MCF 10A (cell line): Measurements from ENCODE around the gene LITAF. TPM values are rescaled to one million over a fixed set of nuclear protein-coding genes. Genes with fewer than 3 reads are reported as not detected.

Experiments
- BruUV-seq: library from RNA; stranded (reverse); fragments of 400-500 nt; replicated peaks from 2 replicates; lab custom pipeline; 2021; lab: Mats Ljungman, UMichigan
- CTCF ChIA-PET: fragments of 300-600 bp; sonication (Branson Sonifier 250); formaldehyde crosslinking; extraction: SDS; loops from one replicate; lab custom pipeline; 2021; ENCODE audit warnings: antibody characterized with exemption, inconsistent platforms; lab: Yijun Ruan, JAX
- POLR2A ChIA-PET: fragments of 300-600, 350-650 bp; sonication (Branson Sonifier 250); formaldehyde crosslinking; extraction: SDS; loops from one replicate; lab custom pipeline; 2020; ENCODE audit warnings: antibody characterized with exemption, inconsistent platforms; lab: Yijun Ruan, JAX
- DNase-seq: peaks from one replicate; pipeline ENCODE4 v3.0.0-alpha.2; 2018; ENCODE audit not compliant: unreplicated experiment
- H3K27ac Mint-ChIP-seq: one replicate; pipeline ENCODE4 v1.8.0; 2022; ENCODE audit warnings: mild to moderate bottlenecking, low read depth, mixed read lengths; ENCODE audit not compliant: unreplicated experiment
- H3K27me3 Mint-ChIP-seq: one replicate; pipeline ENCODE4 v1.8.0; 2022; ENCODE audit warnings: mixed read lengths; ENCODE audit not compliant: insufficient read depth, unreplicated experiment
- H3K36me3 Mint-ChIP-seq: one replicate; pipeline ENCODE4 v1.8.0; 2022; ENCODE audit warnings: mild to moderate bottlenecking, moderate library complexity, mixed read lengths; ENCODE audit not compliant: insufficient read depth, unreplicated experiment
- H3K4me1 Mint-ChIP-seq: one replicate; pipeline ENCODE4 v1.8.0; 2022; ENCODE audit warnings: mixed read lengths; ENCODE audit not compliant: insufficient read depth, unreplicated experiment
- H3K4me3 Mint-ChIP-seq: one replicate; pipeline ENCODE4 v1.8.0; 2022; ENCODE audit warnings: mild to moderate bottlenecking, moderate library complexity, mixed read lengths; ENCODE audit not compliant: unreplicated experiment
- H3K9me3 Mint-ChIP-seq: one replicate; pipeline ENCODE4 v1.8.0; 2022; ENCODE audit warnings: mixed read lengths; ENCODE audit not compliant: unreplicated experiment
- intact Hi-C: fragments of 100-400 bp; cut with micrococcal nuclease; formaldehyde crosslinking; loops from 2 replicates; pipeline ENCODE4 v1.14.1; 2022
- total RNA-seq: library from RNA; stranded (reverse); gene quantifications from 2 replicates; pipeline ENCODE4 v1.2.3, GENCODE V29; 2022
- TF ChIP-seq, protein P1 (sequence below): fragments of 200-600 bp; IDR thresholded peaks from one replicate; pipeline ENCODE4 v1.8.0; 2022; ENCODE audit warnings: antibody characterized with exemption, mild to moderate bottlenecking; ENCODE audit not compliant: unreplicated experiment

The LITAF gene
- total RNA-seq, 1 experiment from 2014 or later: 120 TPM

DNA sequence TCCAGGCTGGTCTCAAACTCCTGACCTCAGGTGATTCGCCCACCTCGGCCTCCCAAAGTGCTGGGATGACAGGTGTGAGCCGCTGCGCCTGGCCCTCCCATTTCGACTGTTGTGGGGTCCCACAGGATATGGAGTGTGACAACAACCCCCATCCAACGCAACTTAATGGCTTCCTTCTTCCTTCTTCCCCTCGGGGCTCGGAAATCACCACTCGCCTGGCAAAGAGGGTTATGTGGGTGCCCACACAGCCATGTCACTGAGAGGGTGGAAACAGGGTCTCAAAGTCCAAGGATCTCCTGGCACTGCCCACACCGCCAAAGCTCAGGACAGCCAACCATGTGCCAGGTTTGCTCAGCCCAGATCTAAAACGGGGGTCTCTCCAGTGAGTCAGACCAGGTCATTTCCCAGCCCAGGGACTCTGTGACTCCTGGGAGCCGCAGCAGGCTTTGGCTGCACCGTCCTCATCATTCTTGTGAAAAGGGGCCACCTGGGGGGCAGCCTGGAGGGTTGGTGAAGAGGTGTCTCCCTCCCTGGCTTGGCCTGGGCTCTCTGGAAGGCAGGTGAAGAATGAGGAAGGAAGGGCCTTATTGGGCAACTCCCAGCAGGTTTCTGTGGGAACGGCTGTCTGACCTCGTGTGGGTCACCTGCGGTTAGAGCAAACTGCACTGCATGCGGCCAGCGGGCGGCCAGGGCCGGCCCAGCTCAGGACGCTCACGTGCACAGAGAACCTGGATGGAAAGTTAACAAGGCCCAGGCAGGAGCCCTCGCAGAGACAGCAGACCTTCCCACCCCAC is 25.3 kb upstream of the LITAF start:
- POLR2A ChIA-PET: interaction anchor here (0.6 to 4.1 kb wide), 9 partner anchors 12 to 240 kb away, joined by 3 to 28 read pairs (median 3); partner anchors contain the start of gene LITAF
- peaks cover 37% of the 10 kb centered on the region for H3K4me1 Mint-ChIP-seq
- peak overlapping the region; percentile 90 for H3K27ac Mint-ChIP-seq
- BruUV-seq: no TSS peak
- DNase-seq: peak; percentile 92
- H3K27me3 Mint-ChIP-seq: no peaks in the 10 kb centered on the region
- intact Hi-C loops: no loop called here
- no peaks in the 10 kb centered on the region for H3K9me3 Mint-ChIP-seq
- H3K4me3 Mint-ChIP-seq: no peak overlapping the region
- TF ChIP-seq, protein P1, sequence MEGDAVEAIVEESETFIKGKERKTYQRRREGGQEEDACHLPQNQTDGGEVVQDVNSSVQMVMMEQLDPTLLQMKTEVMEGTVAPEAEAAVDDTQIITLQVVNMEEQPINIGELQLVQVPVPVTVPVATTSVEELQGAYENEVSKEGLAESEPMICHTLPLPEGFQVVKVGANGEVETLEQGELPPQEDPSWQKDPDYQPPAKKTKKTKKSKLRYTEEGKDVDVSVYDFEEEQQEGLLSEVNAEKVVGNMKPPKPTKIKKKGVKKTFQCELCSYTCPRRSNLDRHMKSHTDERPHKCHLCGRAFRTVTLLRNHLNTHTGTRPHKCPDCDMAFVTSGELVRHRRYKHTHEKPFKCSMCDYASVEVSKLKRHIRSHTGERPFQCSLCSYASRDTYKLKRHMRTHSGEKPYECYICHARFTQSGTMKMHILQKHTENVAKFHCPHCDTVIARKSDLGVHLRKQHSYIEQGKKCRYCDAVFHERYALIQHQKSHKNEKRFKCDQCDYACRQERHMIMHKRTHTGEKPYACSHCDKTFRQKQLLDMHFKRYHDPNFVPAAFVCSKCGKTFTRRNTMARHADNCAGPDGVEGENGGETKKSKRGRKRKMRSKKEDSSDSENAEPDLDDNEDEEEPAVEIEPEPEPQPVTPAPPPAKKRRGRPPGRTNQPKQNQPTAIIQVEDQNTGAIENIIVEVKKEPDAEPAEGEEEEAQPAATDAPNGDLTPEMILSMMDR: no peak
- H3K36me3 Mint-ChIP-seq: peaks cover 15% of the 10 kb centered on the region
- CTCF ChIA-PET: interaction anchor here (0.6 to 1.2 kb wide), 4 partner anchors 14 to 101 kb away, joined by 3 to 6 read pairs (median 4); no protein-coding TSS in a partner anchor

GRCh38 chr16:11610580-11610979 is 23.9 kb upstream of the LITAF start:
- intact Hi-C loops: no loop called here
- ChIA-PET CTCF (interaction anchor here (0.6 kb wide), 2 partner anchors 16 to 61 kb away, joined by 3 read pairs; no protein-coding TSS in a partner anchor), POLR2A (interaction anchor here (3.2 kb wide), 1 partner anchor 30 kb away, joined by 26 read pairs; no protein-coding TSS in a partner anchor)
- Mint-ChIP-seq H3K9me3 (no peaks in the 10 kb centered on the region), H3K27ac (no peak overlapping the region), H3K4me3 (no peak overlapping the region), H3K36me3 (peaks cover 15% of the 10 kb centered on the region), H3K27me3 (no peaks in the 10 kb centered on the region), H3K4me1 (peaks cover 37% of the 10 kb centered on the region)
- TF ChIP-seq, protein P1: no peak
- no TSS peak for BruUV-seq
- DNase-seq: no peak

DNA sequence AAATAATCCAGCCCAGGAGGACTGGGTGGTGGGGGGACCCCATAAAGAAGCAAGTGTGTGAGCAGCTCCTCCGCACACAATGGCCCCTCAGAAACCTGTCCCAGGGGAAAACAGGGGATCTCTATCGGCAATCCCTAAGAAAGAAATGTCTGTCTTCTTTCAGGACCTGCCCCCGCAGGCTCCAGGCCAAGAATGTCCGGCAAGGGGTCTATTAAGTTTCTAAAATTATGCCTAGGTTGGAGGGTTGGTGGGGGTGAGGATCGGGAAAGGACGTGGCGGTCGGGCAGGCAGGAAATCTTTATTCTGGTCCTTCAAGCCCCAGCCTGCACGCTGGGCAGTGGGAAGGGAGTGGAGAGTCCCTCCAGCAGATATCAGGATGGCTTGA is 23.4 kb upstream of the LITAF start:
- POLR2A ChIA-PET: interaction anchor here (1.4 to 3.7 kb wide), 2 partner anchors 23 to 30 kb away, joined by 5 to 17 read pairs; partner anchors contain the start of gene LITAF
- no peaks in the 10 kb centered on the region for H3K27me3 Mint-ChIP-seq
- CTCF ChIA-PET: interaction anchor here (0.6 kb wide), 2 partner anchors 16 to 60 kb away, joined by 3 read pairs; no protein-coding TSS in a partner anchor
- TF ChIP-seq, protein P1: no peak
- no TSS peak for BruUV-seq
- H3K4me1 Mint-ChIP-seq: peaks cover 37% of the 10 kb centered on the region
- no peaks in the 10 kb centered on the region for H3K9me3 Mint-ChIP-seq
- H3K27ac Mint-ChIP-seq: no peak overlapping the region
- peaks cover 15% of the 10 kb centered on the region for H3K36me3 Mint-ChIP-seq
- intact Hi-C loops: no loop called here
- no peak overlapping the region for H3K4me3 Mint-ChIP-seq
- no peak for DNase-seq

- Mint-ChIP-seq H3K9me3 (no peaks in the 10 kb centered on the region), H3K4me1 (peaks cover 32% of the 10 kb centered on the region), H3K27me3 (no peaks in the 10 kb centered on the region), H3K36me3 (peaks cover 15% of the 10 kb centered on the region), H3K27ac (no peak overlapping the region), H3K4me3 (no peak overlapping the region)
- intact Hi-C loops: no loop called here
- ChIA-PET POLR2A (interaction anchor here (1.4 to 3.7 kb wide), 3 partner anchors 9 to 31 kb away, joined by 4 to 17 read pairs (median 5); partner anchors contain the start of gene LITAF), CTCF (interaction anchor here (0.6 to 1.1 kb wide), 4 partner anchors 17 to 691 kb away, joined by 3 to 5 read pairs (median 3); no protein-coding TSS in a partner anchor)
- no peak for DNase-seq
- TF ChIP-seq, protein P1: no peak
- no TSS peak for BruUV-seq
Observed at GRCh38 chr16:11609474-11610120, 22.9 kb upstream of the LITAF start.
